Measurements from ENCODE around the gene LDHA. TPM values are rescaled to one million over a fixed set of nuclear protein-coding genes. Genes with fewer than 3 reads are reported as not detected.

The LDHA gene
- total and polyA plus RNA-seq, 2 of the 13 experiments (the other 11 are each of a cell fraction or from before 2014, with no cell fraction given), result 805 to 1,547 TPM

GRCh38 chr11:18384157-18384641 lies 10.2 kb upstream of the LDHA start (continued):
- peak; percentile 45; the same call in 1 of the 2 replicates for TF ChIP-seq DRAP1 (CRISPR knock-in tag; IDR thresholded peaks at IDR 0.05)
- TF ChIP-seq CREM (IDR thresholded peaks at IDR 0.05), result peak; percentile 34; the same call in 1 of the 2 replicates
- no peak for TF ChIP-seq CREM (CRISPR knock-in tag; IDR thresholded peaks at IDR 0.05)
- 0 out of 2 replicates have a peak, but pooled peaks have one; percentile 33 for TF ChIP-seq RBAK (CRISPR knock-in tag; IDR thresholded peaks at IDR 0.05)
- peak; percentile 54; the same call in 1 of the 2 replicates for TF ChIP-seq ZNF792 (CRISPR knock-in tag; IDR thresholded peaks at IDR 0.05)
- peak; percentile 64 for TF ChIP-seq POLR2G (IDR thresholded peaks at IDR 0.05; ENCODE audit: low read depth, low read length)
- peak; percentile 11 for TF ChIP-seq SKI (IDR thresholded peaks at IDR 0.05; ENCODE audit: partially characterized antibody)
- TF ChIP-seq ZNF652 (CRISPR knock-in tag; IDR thresholded peaks at IDR 0.05; ENCODE audit: borderline replicate concordance, low read depth), result no peak
- TF ChIP-seq ZBTB37 (CRISPR knock-in tag; IDR thresholded peaks at IDR 0.05), result peak; percentile 71; the same call in 1 of the 2 replicates
- TF ChIP-seq ZBTB46 (CRISPR knock-in tag; IDR thresholded peaks at IDR 0.05; ENCODE audit: borderline replicate concordance), result no peak
- TF ChIP-seq MYPOP (CRISPR knock-in tag; IDR thresholded peaks at IDR 0.05), result no peak
- TF ChIP-seq ZNF10 (CRISPR knock-in tag; IDR thresholded peaks at IDR 0.05; ENCODE audit: borderline replicate concordance, low read depth), result no peak
- 0 out of 2 replicates have a peak, but pooled peaks have one; percentile 32 for TF ChIP-seq ZNF615 (CRISPR knock-in tag; IDR thresholded peaks at IDR 0.05; ENCODE audit: borderline replicate concordance)
- TF ChIP-seq RXRB (CRISPR knock-in tag; IDR thresholded peaks at IDR 0.05; ENCODE audit: borderline replicate concordance), result peak; percentile 33; the same call in 1 of the 2 replicates
- no peak for TF ChIP-seq E2F1 (CRISPR knock-in tag; IDR thresholded peaks at IDR 0.05)
- peak; percentile 63; the same call in 1 of the 2 replicates for TF ChIP-seq ZNF124 (CRISPR knock-in tag; IDR thresholded peaks at IDR 0.05)
- TF ChIP-seq ZNF761 (CRISPR knock-in tag; conservative IDR thresholded peaks at IDR 0.05), result 0 out of 2 replicates have a peak, but pooled peaks have one; percentile 48
- 0 out of 2 replicates have a peak, but pooled peaks have one; percentile 29 for TF ChIP-seq ZMAT3 (CRISPR knock-in tag; conservative IDR thresholded peaks at IDR 0.05)
- peak; percentile 59 for TF ChIP-seq KAT8 (CRISPR knock-in tag; IDR thresholded peaks at IDR 0.05)
- TF ChIP-seq MIER2 (CRISPR knock-in tag; IDR thresholded peaks at IDR 0.05), result peak; percentile 21
- no peak for TF ChIP-seq KMT2B (CRISPR knock-in tag; IDR thresholded peaks at IDR 0.05)
- TF ChIP-seq ETV5 (CRISPR knock-in tag; IDR thresholded peaks at IDR 0.05; ENCODE audit: borderline replicate concordance), result peak; percentile 95
- TF ChIP-seq ZNF263 (CRISPR knock-in tag; IDR thresholded peaks at IDR 0.05), result no peak; the same call in 1 of the 2 replicates
- TF ChIP-seq, protein P1, sequence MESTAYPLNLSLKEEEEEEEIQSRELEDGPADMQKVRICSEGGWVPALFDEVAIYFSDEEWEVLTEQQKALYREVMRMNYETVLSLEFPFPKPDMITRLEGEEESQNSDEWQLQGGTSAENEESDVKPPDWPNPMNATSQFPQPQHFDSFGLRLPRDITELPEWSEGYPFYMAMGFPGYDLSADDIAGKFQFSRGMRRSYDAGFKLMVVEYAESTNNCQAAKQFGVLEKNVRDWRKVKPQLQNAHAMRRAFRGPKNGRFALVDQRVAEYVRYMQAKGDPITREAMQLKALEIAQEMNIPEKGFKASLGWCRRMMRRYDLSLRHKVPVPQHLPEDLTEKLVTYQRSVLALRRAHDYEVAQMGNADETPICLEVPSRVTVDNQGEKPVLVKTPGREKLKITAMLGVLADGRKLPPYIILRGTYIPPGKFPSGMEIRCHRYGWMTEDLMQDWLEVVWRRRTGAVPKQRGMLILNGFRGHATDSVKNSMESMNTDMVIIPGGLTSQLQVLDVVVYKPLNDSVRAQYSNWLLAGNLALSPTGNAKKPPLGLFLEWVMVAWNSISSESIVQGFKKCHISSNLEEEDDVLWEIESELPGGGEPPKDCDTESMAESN (CRISPR knock-in tag; conservative IDR thresholded peaks at IDR 0.05), result 0 out of 2 replicates have a peak, but pooled peaks have one; percentile 41
